ENCODE results near the gene UNC5C. TPM values are rescaled to one million over a fixed set of nuclear protein-coding genes. Genes with fewer than 3 reads are reported as not detected.
A peak's percentile ranks its signal among the peaks of the same experiment; 100 is the strongest.

Gene UNC5C
- total RNA-seq, 1 donor from 2014 or later: 43.8 TPM

- no peak for DNase-seq (ENCODE audit: low spot score, unreplicated experiment)
- Mint-ChIP-seq H3K27ac (peak overlapping the region; percentile 10), H3K27me3 (no peaks in the 10 kb centered on the region), H3K4me1 (ENCODE audit: low read depth) (peaks cover 27% of the 10 kb centered on the region), H3K36me3 (ENCODE audit: insufficient read depth) (peaks cover 19% of the 10 kb centered on the region), H3K9me3 (ENCODE audit: low read depth) (peaks cover 7% of the 10 kb centered on the region), H3K4me3 (ENCODE audit: low read depth) (no peak overlapping the region)
- TF ChIP-seq CTCF (IDR thresholded peaks at IDR 0.05; ENCODE audit: unreplicated experiment): no peak
Measured at GRCh38 chr4:95507147-95507546, 41.6 kb downstream of the UNC5C start.

GRCh38 chr4:95506264-95506663, 42.5 kb downstream of the UNC5C start:
- no peak for DNase-seq (ENCODE audit: low spot score, unreplicated experiment)
- no peak overlapping the region for H3K27ac Mint-ChIP-seq
- H3K4me1 Mint-ChIP-seq (ENCODE audit: low read depth): peaks cover 27% of the 10 kb centered on the region
- H3K27me3 Mint-ChIP-seq: no peaks in the 10 kb centered on the region
- TF ChIP-seq CTCF (IDR thresholded peaks at IDR 0.05; ENCODE audit: unreplicated experiment): no peak
- no peak overlapping the region for H3K4me3 Mint-ChIP-seq (ENCODE audit: low read depth)
- peaks cover 15% of the 10 kb centered on the region for H3K36me3 Mint-ChIP-seq (ENCODE audit: insufficient read depth)
- peaks cover 2% of the 10 kb centered on the region for H3K9me3 Mint-ChIP-seq (ENCODE audit: low read depth)

DNA sequence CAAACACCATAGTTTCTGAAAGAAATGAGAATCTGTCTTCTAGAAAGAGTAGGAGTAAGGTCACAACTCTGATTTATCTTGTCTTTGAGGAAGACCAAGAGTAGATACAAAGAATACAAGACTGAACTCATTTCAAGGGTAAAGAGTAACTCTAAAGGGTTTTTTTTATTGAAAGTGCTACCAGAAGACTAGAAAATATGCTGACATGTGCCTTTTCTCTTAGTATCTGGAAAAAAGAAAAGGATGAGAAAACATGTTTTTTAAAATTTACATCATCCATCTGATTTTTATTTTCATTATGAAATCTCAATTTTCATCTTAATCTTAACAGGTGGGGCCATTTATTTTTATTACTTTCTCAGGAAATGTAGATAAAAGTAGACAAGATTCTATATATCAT, 43.0 kb downstream of the UNC5C start:
- peaks cover 2% of the 10 kb centered on the region for H3K9me3 Mint-ChIP-seq (ENCODE audit: low read depth)
- no peaks in the 10 kb centered on the region for H3K27me3 Mint-ChIP-seq
- TF ChIP-seq CTCF (IDR thresholded peaks at IDR 0.05; ENCODE audit: unreplicated experiment): no peak
- peak overlapping the region; percentile 30 for H3K27ac Mint-ChIP-seq
- DNase-seq (ENCODE audit: low spot score, unreplicated experiment): no peak
- H3K4me1 Mint-ChIP-seq (ENCODE audit: low read depth): peaks cover 24% of the 10 kb centered on the region
- peaks cover 15% of the 10 kb centered on the region for H3K36me3 Mint-ChIP-seq (ENCODE audit: insufficient read depth)
- no peak overlapping the region for H3K4me3 Mint-ChIP-seq (ENCODE audit: low read depth)

GRCh38 chr4:95505151-95505550, 43.6 kb downstream of the UNC5C start:
- TF ChIP-seq CTCF (IDR thresholded peaks at IDR 0.05; ENCODE audit: unreplicated experiment): no peak
- no peak for DNase-seq (ENCODE audit: low spot score, unreplicated experiment)
- no peak overlapping the region for H3K4me3 Mint-ChIP-seq (ENCODE audit: low read depth)
- H3K4me1 Mint-ChIP-seq (ENCODE audit: low read depth): peaks cover 22% of the 10 kb centered on the region
- peaks cover 2% of the 10 kb centered on the region for H3K9me3 Mint-ChIP-seq (ENCODE audit: low read depth)
- H3K27me3 Mint-ChIP-seq: no peaks in the 10 kb centered on the region
- peak overlapping the region; percentile 30 for H3K27ac Mint-ChIP-seq
- H3K36me3 Mint-ChIP-seq (ENCODE audit: insufficient read depth): peaks cover 15% of the 10 kb centered on the region

DNA sequence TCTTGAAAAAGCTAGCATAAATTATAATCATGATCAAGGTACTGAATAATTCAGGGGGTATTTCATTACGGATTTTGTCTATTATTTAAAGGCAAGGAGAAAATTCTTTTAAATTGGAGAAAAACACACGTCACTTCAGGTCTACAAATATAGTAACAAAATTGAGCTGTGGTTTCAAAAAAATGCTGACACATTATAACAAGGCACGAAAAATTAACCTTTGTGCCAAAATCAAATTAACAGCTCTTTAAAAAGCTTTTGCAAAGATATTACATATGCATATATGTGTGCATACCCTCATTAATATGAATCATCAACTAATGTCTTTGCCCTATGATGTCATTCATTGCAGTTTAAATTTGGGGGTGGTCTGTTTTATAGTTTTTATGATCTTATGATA, 44.3 kb downstream of the UNC5C start:
- peaks cover 15% of the 10 kb centered on the region for H3K36me3 Mint-ChIP-seq (ENCODE audit: insufficient read depth)
- H3K4me3 Mint-ChIP-seq (ENCODE audit: low read depth): no peak overlapping the region
- TF ChIP-seq CTCF (IDR thresholded peaks at IDR 0.05; ENCODE audit: unreplicated experiment): no peak
- H3K4me1 Mint-ChIP-seq (ENCODE audit: low read depth): peaks cover 25% of the 10 kb centered on the region
- no peak overlapping the region for H3K27ac Mint-ChIP-seq
- no peak for DNase-seq (ENCODE audit: low spot score, unreplicated experiment)
- peaks cover 2% of the 10 kb centered on the region for H3K9me3 Mint-ChIP-seq (ENCODE audit: low read depth)
- H3K27me3 Mint-ChIP-seq: no peaks in the 10 kb centered on the region

All from progenitor cell of endocrine pancreas (in vitro differentiated cells).